ENCODE results near the gene IGF1R. TPM values are rescaled to one million over a fixed set of nuclear protein-coding genes. Genes with fewer than 3 reads are reported as not detected.
A peak's percentile ranks its signal among the peaks of the same experiment; 100 is the strongest.

Gene IGF1R
- total and polyA plus RNA-seq, 2 of the 13 experiments (the other 11 are each of a cell fraction or from before 2014, with no cell fraction given): 15.9 to 18.4 TPM

DNA sequence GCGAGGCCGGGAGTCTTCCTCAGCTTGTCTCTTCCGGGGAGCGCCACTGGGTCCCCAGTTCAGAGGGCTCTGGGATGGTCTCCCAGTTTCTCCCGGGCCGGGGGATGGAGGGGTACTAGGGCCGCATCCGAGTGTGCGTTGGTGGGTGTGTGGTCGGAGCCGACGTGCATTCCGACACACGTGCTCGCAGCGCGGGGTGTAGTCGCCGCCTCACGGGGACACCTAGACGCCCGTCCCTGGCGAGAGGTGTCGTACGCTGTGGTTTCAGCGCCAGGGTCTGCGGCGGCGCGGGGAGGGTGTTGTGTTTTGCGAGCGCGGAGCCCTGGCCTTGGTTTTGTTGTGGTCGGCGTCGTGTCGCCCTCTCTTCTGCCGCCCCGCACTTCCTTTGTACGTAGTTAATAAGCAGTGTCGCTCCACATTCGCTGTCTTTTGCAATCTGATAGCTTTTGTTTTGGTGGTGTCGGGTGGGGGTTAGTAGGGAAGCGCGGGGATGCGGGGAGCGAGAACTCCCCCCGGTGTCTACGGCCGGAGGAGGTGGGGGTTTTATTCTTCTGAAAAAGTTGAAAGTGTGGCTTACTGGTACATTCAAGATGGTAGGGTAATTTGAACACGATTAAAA is 2.2 kb downstream of the IGF1R start:
- ChIA-PET CTCF (ENCODE audit: low intra/inter-chr PET ratio, low total read pairs) (no interaction called here), POLR2A (no interaction called here)
- peaks cover 37% of the 10 kb centered on the region for H4K20me1 ChIP-seq (ENCODE audit: insufficient read depth, low read length)
- FAIRE-seq: no peak
- peak overlapping the region; percentile 92 for H3K4me2 ChIP-seq (ENCODE audit: low read depth, low read length)
- H3K27ac ChIP-seq (ENCODE audit: extremely low read length, insufficient read depth, low read length): peak overlapping the region; percentile 85
- intact Hi-C loops (cut with micrococcal nuclease; ENCODE audit: unreplicated experiment) (loop anchor here (5.0 kb wide), 1 partner anchor 77 kb away; no protein-coding TSS in a partner anchor), in situ Hi-C loops (cut with HindIII; ENCODE audit: extremely low pct_ligation_motif_present, low pct_unique_long_range_greater_than_20kb) (loop anchor here (10.0 kb wide), 1 partner anchor 124 kb away; no protein-coding TSS in a partner anchor)
- peaks cover 47% of the 10 kb centered on the region for H3K4me1 ChIP-seq (ENCODE audit: insufficient read depth, low read length)
- peak overlapping the region; percentile 83 to 94 (median 91) for H3K4me3 ChIP-seq (replicated peaks in 1 of 3; ENCODE audit: insufficient read depth in 1 of 3, low read depth in 2 of 3, low read length in 3 of 3)
- WGBS (ENCODE audit: low lambda C conversion rate): 0% methylated on average over 9 of the region's 51 CpGs
- no peak overlapping the region for H2AFZ ChIP-seq (ENCODE audit: low read length)
- H3K36me3 ChIP-seq (replicated peaks in 1 of 2; ENCODE audit: control insufficient read depth in 1 of 2, insufficient read depth in 2 of 2, low read length in 2 of 2): no peaks in the 10 kb centered on the region
- BruUV-seq (replicated peaks): no TSS peak
- DNase-seq (ENCODE audit: low spot score): peak; percentile 48
- peaks cover 64% of the 10 kb centered on the region for H3K79me2 ChIP-seq (ENCODE audit: insufficient read depth, low read length)
- peak; percentile 59 for ATAC-seq
- H3K9me3 ChIP-seq (ENCODE audit: low read length): no peaks in the 10 kb centered on the region
- H3K27me3 ChIP-seq (ENCODE audit: control insufficient read depth in 1 of 2, insufficient read depth in 2 of 2, low read length in 2 of 2): peaks cover 0 to 9% of the 10 kb centered on the region in 2 experiments; a peak in 2 of 5 replicates
- peak overlapping the region; percentile 87 for H3K9ac ChIP-seq (ENCODE audit: insufficient read depth, low read depth, low read length)
- peak; percentile 17 for TF ChIP-seq PATZ1 (CRISPR knock-in tag; IDR thresholded peaks at IDR 0.05)
- no peak for TF ChIP-seq ZNF607 (CRISPR knock-in tag; IDR thresholded peaks at IDR 0.05; ENCODE audit: borderline replicate concordance)
- TF ChIP-seq BRCA1 (CRISPR knock-in tag; IDR thresholded peaks at IDR 0.05): no peak
- TF ChIP-seq ZNF703 (CRISPR knock-in tag; IDR thresholded peaks at IDR 0.05; ENCODE audit: borderline replicate concordance): no peak
- TF ChIP-seq TBX2 (CRISPR knock-in tag; IDR thresholded peaks at IDR 0.05; ENCODE audit: borderline replicate concordance): peak; percentile 44; the same call in 1 of the 2 replicates
- TF ChIP-seq FOXM1 (CRISPR knock-in tag; IDR thresholded peaks at IDR 0.05): no peak
- TF ChIP-seq HOXA9 (CRISPR knock-in tag; IDR thresholded peaks at IDR 0.05; ENCODE audit: borderline replicate concordance): no peak
- TF ChIP-seq HOXA3 (CRISPR knock-in tag; IDR thresholded peaks at IDR 0.05): peak; percentile 44
- peak; percentile 27; the same call in 1 of the 2 replicates for TF ChIP-seq RAD21 (CRISPR knock-in tag; IDR thresholded peaks at IDR 0.05)
- no peak for TF ChIP-seq CBX1 (IDR thresholded peaks at IDR 0.05; ENCODE audit: low read depth)
- TF ChIP-seq HNRNPK (IDR thresholded peaks at IDR 0.05; ENCODE audit: low read depth, low read length, poor library complexity, severe bottlenecking): no peak
- 0 out of 2 replicates have a peak, but pooled peaks have one; percentile 74 for TF ChIP-seq ZNF709 (CRISPR knock-in tag; IDR thresholded peaks at IDR 0.05)
- no peak for TF ChIP-seq ZMYM2 (CRISPR knock-in tag; IDR thresholded peaks at IDR 0.05)
- TF ChIP-seq HES4 (CRISPR knock-in tag; IDR thresholded peaks at IDR 0.05; ENCODE audit: borderline replicate concordance): 0 out of 2 replicates have a peak, but pooled peaks have one; percentile 72
- TF ChIP-seq KMT2B (CRISPR knock-in tag; IDR thresholded peaks at IDR 0.05): peak; percentile 67
- no peak for TF ChIP-seq ZNF556 (CRISPR knock-in tag; IDR thresholded peaks at IDR 0.05; ENCODE audit: borderline replicate concordance)
- TF ChIP-seq, protein P1, sequence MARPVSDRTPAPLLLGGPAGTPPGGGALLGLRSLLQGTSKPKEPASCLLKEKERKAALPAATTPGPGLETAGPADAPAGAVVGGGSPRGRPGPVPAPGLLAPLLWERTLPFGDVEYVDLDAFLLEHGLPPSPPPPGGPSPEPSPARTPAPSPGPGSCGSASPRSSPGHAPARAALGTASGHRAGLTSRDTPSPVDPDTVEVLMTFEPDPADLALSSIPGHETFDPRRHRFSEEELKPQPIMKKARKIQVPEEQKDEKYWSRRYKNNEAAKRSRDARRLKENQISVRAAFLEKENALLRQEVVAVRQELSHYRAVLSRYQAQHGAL (CRISPR knock-in tag; IDR thresholded peaks at IDR 0.05; ENCODE audit: not compliant biosample characterization): no peak
- TF ChIP-seq, protein P2, sequence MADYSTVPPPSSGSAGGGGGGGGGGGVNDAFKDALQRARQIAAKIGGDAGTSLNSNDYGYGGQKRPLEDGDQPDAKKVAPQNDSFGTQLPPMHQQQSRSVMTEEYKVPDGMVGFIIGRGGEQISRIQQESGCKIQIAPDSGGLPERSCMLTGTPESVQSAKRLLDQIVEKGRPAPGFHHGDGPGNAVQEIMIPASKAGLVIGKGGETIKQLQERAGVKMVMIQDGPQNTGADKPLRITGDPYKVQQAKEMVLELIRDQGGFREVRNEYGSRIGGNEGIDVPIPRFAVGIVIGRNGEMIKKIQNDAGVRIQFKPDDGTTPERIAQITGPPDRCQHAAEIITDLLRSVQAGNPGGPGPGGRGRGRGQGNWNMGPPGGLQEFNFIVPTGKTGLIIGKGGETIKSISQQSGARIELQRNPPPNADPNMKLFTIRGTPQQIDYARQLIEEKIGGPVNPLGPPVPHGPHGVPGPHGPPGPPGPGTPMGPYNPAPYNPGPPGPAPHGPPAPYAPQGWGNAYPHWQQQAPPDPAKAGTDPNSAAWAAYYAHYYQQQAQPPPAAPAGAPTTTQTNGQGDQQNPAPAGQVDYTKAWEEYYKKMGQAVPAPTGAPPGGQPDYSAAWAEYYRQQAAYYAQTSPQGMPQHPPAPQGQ (CRISPR knock-in tag; IDR thresholded peaks at IDR 0.05; ENCODE audit: borderline replicate concordance): no peak
- TF ChIP-seq CENPX (CRISPR knock-in tag; IDR thresholded peaks at IDR 0.05): no peak
- TF ChIP-seq STAG1 (CRISPR knock-in tag; IDR thresholded peaks at IDR 0.05): peak; percentile 7; the same call in 1 of the 2 replicates
- no peak for TF ChIP-seq ISX (CRISPR knock-in tag; conservative IDR thresholded peaks at IDR 0.05)
